Activated CD4-positive, alpha-beta T cell treated with anti-CD3 and anti-CD28 coated beads, Interleukin-2, amount 10 ng/mL, durations not matched to agents 24 days and 14 days (primary cell): Measurements from ENCODE around the gene CMTM6. TPM values are rescaled to one million over a fixed set of nuclear protein-coding genes. Genes with fewer than 3 reads are reported as not detected.

Experiments used
- DNase-seq: peaks from one replicate; pipeline ENCODE4 v3.0.0; 2022
- H3K27ac Mint-ChIP-seq: one replicate; pipeline ENCODE4 v1.8.0; 2022; ENCODE audit warnings: mild to moderate bottlenecking, mixed read lengths
- H3K27me3 Mint-ChIP-seq: one replicate; pipeline ENCODE4 v1.8.0; 2022; ENCODE audit warnings: mixed read lengths
- H3K36me3 Mint-ChIP-seq: one replicate; pipeline ENCODE4 v1.8.0; 2022; ENCODE audit warnings: low read depth, mild to moderate bottlenecking, mixed read lengths
- H3K4me1 Mint-ChIP-seq: one replicate; pipeline ENCODE4 v1.8.0; 2021; ENCODE audit warnings: mixed read lengths
- H3K4me3 Mint-ChIP-seq: one replicate; pipeline ENCODE4 v1.8.0; 2022; ENCODE audit warnings: mild to moderate bottlenecking, moderate library complexity, mixed read lengths
- H3K9me3 Mint-ChIP-seq: one replicate; pipeline ENCODE4 v1.8.0; 2021; ENCODE audit warnings: mixed read lengths
- intact Hi-C: fragments of 100-400 bp; cut with micrococcal nuclease; formaldehyde crosslinking; loops from one replicate; pipeline ENCODE4 v1.15.1; 2023
- total RNA-seq: library from RNA; stranded (reverse); gene quantifications from 2 replicates; pipeline ENCODE4 v1.2.3, GENCODE V29; 2022

The CMTM6 gene
- total RNA-seq, 1 donor from 2014 or later = 79.3 TPM

- Mint-ChIP-seq H3K4me1 (peaks cover 2% of the 10 kb centered on the region), H3K27ac (no peak overlapping the region), H3K27me3 (peaks cover under 1% of the 10 kb centered on the region), H3K9me3 (no peaks in the 10 kb centered on the region), H3K4me3 (no peak overlapping the region), H3K36me3 (no peaks in the 10 kb centered on the region)
- intact Hi-C loops = loop anchor here (5.0 kb wide), 1 partner anchor 271 kb away; no protein-coding TSS in a partner anchor
- no peak for DNase-seq
Measured at GRCh38 chr3:32511005-32511404, 8.4 kb upstream of the CMTM6 start.

GRCh38 chr3:32510075-32510724, 7.5 kb upstream of the CMTM6 start:
- Mint-ChIP-seq H3K27ac (no peak overlapping the region), H3K36me3 (no peaks in the 10 kb centered on the region), H3K9me3 (no peaks in the 10 kb centered on the region), H3K4me1 (peaks cover 2% of the 10 kb centered on the region), H3K4me3 (no peak overlapping the region), H3K27me3 (peaks cover 2% of the 10 kb centered on the region)
- intact Hi-C loops = loop anchor here (1.0 to 5.0 kb wide), 3 partner anchors 155 to 424 kb away; no protein-coding TSS in a partner anchor
- DNase-seq = peak; percentile 91

GRCh38 chr3:32508711-32509110, 6.1 kb upstream of the CMTM6 start:
- intact Hi-C loops = no loop called here
- DNase-seq = no peak
- peaks cover 2% of the 10 kb centered on the region for H3K27me3 Mint-ChIP-seq
- H3K27ac Mint-ChIP-seq = no peak overlapping the region
- no peaks in the 10 kb centered on the region for H3K9me3 Mint-ChIP-seq
- peaks cover 3% of the 10 kb centered on the region for H3K4me1 Mint-ChIP-seq
- H3K4me3 Mint-ChIP-seq = no peak overlapping the region
- no peaks in the 10 kb centered on the region for H3K36me3 Mint-ChIP-seq

GRCh38 chr3:32506466-32506865, 3.8 kb upstream of the CMTM6 start:
- DNase-seq = no peak
- H3K9me3 Mint-ChIP-seq = no peaks in the 10 kb centered on the region
- no peaks in the 10 kb centered on the region for H3K36me3 Mint-ChIP-seq
- intact Hi-C loops = no loop called here
- no peak overlapping the region for H3K4me3 Mint-ChIP-seq
- H3K4me1 Mint-ChIP-seq = peaks cover 10% of the 10 kb centered on the region
- H3K27ac Mint-ChIP-seq = no peak overlapping the region
- H3K27me3 Mint-ChIP-seq = peaks cover 2% of the 10 kb centered on the region

GRCh38 chr3:32502946-32503286, 264 bp upstream of the CMTM6 start:
- H3K9me3 Mint-ChIP-seq = no peaks in the 10 kb centered on the region
- peaks cover 28% of the 10 kb centered on the region for H3K4me1 Mint-ChIP-seq
- peaks cover 2% of the 10 kb centered on the region for H3K27me3 Mint-ChIP-seq
- peak overlapping the region; percentile 90 for H3K4me3 Mint-ChIP-seq
- H3K36me3 Mint-ChIP-seq = peaks cover 7% of the 10 kb centered on the region
- intact Hi-C loops = loop anchor here (1.0 to 5.0 kb wide), 5 partner anchors 10 to 594 kb away; partner anchors contain the start of genes CNOT10, DYNC1LI1, GLB1 and TMPPE
- H3K27ac Mint-ChIP-seq = peak overlapping the region; percentile 86
- no peak for DNase-seq

- Mint-ChIP-seq H3K4me3 (peak overlapping the region; percentile 90), H3K4me1 (peaks cover 30% of the 10 kb centered on the region), H3K9me3 (no peaks in the 10 kb centered on the region), H3K27ac (peak overlapping the region; percentile 86), H3K27me3 (peaks cover 2% of the 10 kb centered on the region), H3K36me3 (peaks cover 9% of the 10 kb centered on the region)
- DNase-seq = no peak
- intact Hi-C loops = loop anchor here (1.0 to 5.0 kb wide), 5 partner anchors 8 to 596 kb away; partner anchors contain the start of genes CNOT10, DYNC1LI1, GLB1 and TMPPE
Measured at GRCh38 chr3:32501783-32502117, 902 bp downstream of the CMTM6 start.

- DNase-seq = no peak
- Mint-ChIP-seq H3K27ac (peak overlapping the region; percentile 38), H3K4me1 (peaks cover 36% of the 10 kb centered on the region), H3K36me3 (peaks cover 15% of the 10 kb centered on the region), H3K4me3 (peak overlapping the region; percentile 90), H3K9me3 (no peaks in the 10 kb centered on the region), H3K27me3 (peaks cover 2% of the 10 kb centered on the region)
- intact Hi-C loops = loop anchor here (5.0 kb wide), 1 partner anchor 596 kb away; the partner anchor contains the start of genes GLB1 and TMPPE
Measured at GRCh38 chr3:32500880-32501782, 1.5 kb downstream of the CMTM6 start.

- H3K9me3 Mint-ChIP-seq = no peaks in the 10 kb centered on the region
- H3K27me3 Mint-ChIP-seq = no peaks in the 10 kb centered on the region
- no peak overlapping the region for H3K27ac Mint-ChIP-seq
- intact Hi-C loops = loop anchor here (5.0 kb wide), 1 partner anchor 597 kb away; the partner anchor contains the start of genes GLB1 and TMPPE
- no peak for DNase-seq
- H3K4me3 Mint-ChIP-seq = peak overlapping the region; percentile 90
- H3K4me1 Mint-ChIP-seq = peaks cover 41% of the 10 kb centered on the region
- peaks cover 20% of the 10 kb centered on the region for H3K36me3 Mint-ChIP-seq
Measured at GRCh38 chr3:32500231-32500630, 2.4 kb downstream of the CMTM6 start.

- H3K4me1 Mint-ChIP-seq = peaks cover 41% of the 10 kb centered on the region
- H3K4me3 Mint-ChIP-seq = no peak overlapping the region
- H3K27me3 Mint-ChIP-seq = no peaks in the 10 kb centered on the region
- intact Hi-C loops = no loop called here
- no peaks in the 10 kb centered on the region for H3K9me3 Mint-ChIP-seq
- H3K36me3 Mint-ChIP-seq = peaks cover 20% of the 10 kb centered on the region
- no peak for DNase-seq
- no peak overlapping the region for H3K27ac Mint-ChIP-seq
Measured at GRCh38 chr3:32499585-32499984, 3.1 kb downstream of the CMTM6 start.

- intact Hi-C loops = no loop called here
- no peaks in the 10 kb centered on the region for H3K9me3 Mint-ChIP-seq
- no peak overlapping the region for H3K27ac Mint-ChIP-seq
- H3K4me3 Mint-ChIP-seq = no peak overlapping the region
- H3K4me1 Mint-ChIP-seq = peaks cover 39% of the 10 kb centered on the region
- no peak for DNase-seq
- peaks cover 20% of the 10 kb centered on the region for H3K36me3 Mint-ChIP-seq
- no peaks in the 10 kb centered on the region for H3K27me3 Mint-ChIP-seq
Measured at GRCh38 chr3:32498992-32499391, 3.7 kb downstream of the CMTM6 start.

- Mint-ChIP-seq H3K27ac (peak overlapping the region; percentile 5), H3K36me3 (peaks cover 20% of the 10 kb centered on the region), H3K27me3 (no peaks in the 10 kb centered on the region), H3K9me3 (no peaks in the 10 kb centered on the region), H3K4me3 (peak overlapping the region; percentile 13), H3K4me1 (peaks cover 36% of the 10 kb centered on the region)
- intact Hi-C loops = no loop called here
- DNase-seq = no peak
Measured at GRCh38 chr3:32498252-32498651, 4.4 kb downstream of the CMTM6 start.

GRCh38 chr3:32495609-32496008, 7.0 kb downstream of the CMTM6 start:
- peaks cover 20% of the 10 kb centered on the region for H3K36me3 Mint-ChIP-seq
- no peak overlapping the region for H3K4me3 Mint-ChIP-seq
- intact Hi-C loops = no loop called here
- peak overlapping the region; percentile 23 for H3K27ac Mint-ChIP-seq
- peaks cover 26% of the 10 kb centered on the region for H3K4me1 Mint-ChIP-seq
- no peak for DNase-seq
- no peaks in the 10 kb centered on the region for H3K27me3 Mint-ChIP-seq
- H3K9me3 Mint-ChIP-seq = no peaks in the 10 kb centered on the region

GRCh38 chr3:32495085-32495484, 7.6 kb downstream of the CMTM6 start:
- Mint-ChIP-seq H3K4me1 (peaks cover 21% of the 10 kb centered on the region), H3K4me3 (no peak overlapping the region)
- intact Hi-C loops = no loop called here

More at GRCh38 chr3:32495085-32495484, 7.6 kb downstream of the CMTM6 start:
- Mint-ChIP-seq H3K36me3 (peaks cover 20% of the 10 kb centered on the region), H3K27ac (no peak overlapping the region), H3K9me3 (no peaks in the 10 kb centered on the region), H3K27me3 (no peaks in the 10 kb centered on the region)
- no peak for DNase-seq
